GM12892 (cell line): ENCODE data around the gene HSPA4.
"Not testable (repeated sequence)": the region's sequence is repeated elsewhere in the genome, so short reads cannot be mapped to it uniquely, and the experiment has no call there.

ENCODE experiments used
- POLR2AphosphoS5 ChIP-seq: IDR thresholded peaks from 2 replicates; pipeline ENCODE4 v1.6.1; 2011; ENCODE audit warnings: low read depth, low read length, control low read depth
- TAF1 ChIP-seq: IDR thresholded peaks from 2 replicates; pipeline ENCODE4 v1.6.1; 2011; ENCODE audit warnings: low read depth, mild to moderate bottlenecking, control low read depth, low read length, borderline replicate concordance

DNA sequence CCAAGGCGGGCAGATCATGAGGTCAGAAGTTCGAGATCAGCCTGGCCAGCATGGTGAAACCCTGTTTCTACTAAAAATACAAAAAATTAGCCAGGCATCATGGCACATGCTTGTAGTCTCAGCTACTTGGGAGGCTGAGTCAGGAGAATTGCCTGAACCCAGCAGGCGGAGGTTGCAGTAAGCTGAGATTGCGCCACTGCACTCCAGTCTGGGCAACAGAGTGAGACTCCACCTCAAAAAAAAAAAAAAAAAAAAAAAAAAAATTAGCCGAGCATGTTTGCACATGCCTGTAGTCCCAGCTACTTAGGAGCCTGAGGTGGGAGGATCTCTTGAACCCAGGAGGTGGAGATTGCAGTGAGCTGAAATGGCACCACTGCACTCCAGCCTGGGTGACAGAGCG lies 15.1 kb upstream of the HSPA4 start:
- not testable (repeated sequence) for TF ChIP-seq POLR2AphosphoS5, TAF1
